B cell (primary cell): ENCODE measurements around the gene GSE1. TPM values are rescaled to one million over a fixed set of nuclear protein-coding genes. Genes with fewer than 3 reads are reported as not detected.

Experiments used
- ATAC-seq: fragments of 200-7000 bp; cut with Tn5 transposase; one replicate; pipeline ENCODE4 v1.10.0; 2021; ENCODE audit warnings: low read depth, mild to moderate bottlenecking, moderate number of reproducible peaks, moderate library complexity
- CTCF ChIA-PET: fragments of 350-600 bp; sonication (Branson Sonifier 250); formaldehyde crosslinking; loops from one replicate; lab custom pipeline; 2021; ENCODE audit warnings: antibody characterized with exemption, inconsistent platforms; lab: Charles Lee
- POLR2A ChIA-PET: fragments of 350-600 bp; sonication (Branson Sonifier 250); formaldehyde crosslinking; loops from one replicate; lab custom pipeline; 2021; ENCODE audit warnings: antibody characterized with exemption; lab: Charles Lee
- DNase-seq: peaks from one replicate; pipeline ENCODE4 v3.0.0; 2013
- H2AFZ ChIP-seq: 2 replicates; pipeline ENCODE4 v1.6.1; 2012; ENCODE audit warnings: mild to moderate bottlenecking, low read depth, low read length; ENCODE audit not compliant: insufficient read depth, poor library complexity, severe bottlenecking
- H3K27ac ChIP-seq, 2 donors: 1 replicate in 1 of 2; 2 replicates in 1 of 2; pipeline ENCODE4 v1.5.1; 2012 to 2013; ENCODE audit warnings: low read length in 2 of 2, mild to moderate bottlenecking in 2 of 2, moderate library complexity in 1 of 2
- H3K27me3 ChIP-seq, 4 experiments: fragments of 200-600 bp in 1 of 4; sonication (generic) in 1 of 4; replicated peaks in 1 of 4; 1 replicate in 2 of 4; 2 replicates in 2 of 4; pipeline versions ENCODE4 v1.6.1 to v1.7.0; 2013 to 2016; ENCODE audit warnings: low read length in 3 of 4, mild to moderate bottlenecking in 2 of 4, mixed read lengths in 1 of 4, moderate library complexity in 1 of 4; ENCODE audit not compliant: insufficient read depth in 4 of 4, control insufficient read depth in 3 of 4; ENCODE audit errors: control extremely low read depth in 1 of 4
- H3K36me3 ChIP-seq, 2 experiments: replicated peaks in 1 of 2; 1 replicate in 1 of 2; 2 replicates in 1 of 2; pipeline versions ENCODE4 v1.6.1 to v1.7.1; 2013; ENCODE audit warnings: low read length in 1 of 2; ENCODE audit not compliant: insufficient read depth in 2 of 2, control insufficient read depth in 1 of 2; ENCODE audit errors: control extremely low read depth in 1 of 2, extremely low read depth in 1 of 2
- H3K4me1 ChIP-seq, 2 donors: fragments of 200-600 bp in 1 of 2; sonication (generic) in 1 of 2; 1 replicate in 1 of 2; 2 replicates in 1 of 2; pipeline versions ENCODE4 v1.5.1 to v1.6.1; 2013 to 2017; ENCODE audit warnings: low read length in 2 of 2; ENCODE audit not compliant: control insufficient read depth in 2 of 2, insufficient read depth in 2 of 2
- H3K4me2 ChIP-seq: replicated peaks from 2 replicates; pipeline ENCODE3; 2012; ENCODE audit warnings: mild to moderate bottlenecking, low read depth, low read length; ENCODE audit not compliant: poor library complexity, severe bottlenecking
- H3K4me3 ChIP-seq, 5 experiments: fragments of 200-600 bp in 1 of 5; sonication (generic) in 1 of 5; 1 replicate in 3 of 5; 2 replicates in 2 of 5; pipeline versions ENCODE4 v1.5.1 to v1.7.0; 2011 to 2016; ENCODE audit warnings: low read length in 4 of 5, mild to moderate bottlenecking in 4 of 5, low read depth in 2 of 5, control low read depth in 1 of 5, moderate library complexity in 1 of 5; ENCODE audit not compliant: insufficient read depth in 1 of 5; ENCODE audit errors: control extremely low read depth in 1 of 5, extremely low read depth in 1 of 5
- H3K79me2 ChIP-seq: fragments of 200-600 bp; sonication (generic); one replicate; pipeline ENCODE4 v1.6.0; 2016; ENCODE audit warnings: low read length; ENCODE audit not compliant: control insufficient read depth, insufficient read depth
- H3K9ac ChIP-seq: fragments of 200-600 bp; sonication (generic); 2 replicates; pipeline ENCODE4 v1.6.1; 2017; ENCODE audit warnings: mild to moderate bottlenecking, low read length, moderate library complexity
- H3K9me3 ChIP-seq, 3 donors: one replicate each; pipeline versions ENCODE4 v1.6.1 to v1.7.1; 2013; ENCODE audit warnings: low read length in 2 of 3; ENCODE audit not compliant: control insufficient read depth in 2 of 3, insufficient read depth in 1 of 3; ENCODE audit errors: control extremely low read depth in 1 of 3
- H4K20me1 ChIP-seq: 2 replicates; pipeline ENCODE4 v1.6.0; 2012; ENCODE audit warnings: mild to moderate bottlenecking, low read length; ENCODE audit not compliant: insufficient read depth, control insufficient read depth, poor library complexity, severe bottlenecking
- H3K27ac Mint-ChIP-seq: one replicate; pipeline ENCODE4 v1.8.0; 2021; ENCODE audit warnings: mixed read lengths
- H3K27me3 Mint-ChIP-seq: one replicate; pipeline ENCODE4 v1.8.0; 2021; ENCODE audit warnings: mixed read lengths
- H3K4me1 Mint-ChIP-seq: one replicate; pipeline ENCODE4 v1.8.0; 2021; ENCODE audit warnings: mixed read lengths
- H3K4me3 Mint-ChIP-seq: one replicate; pipeline ENCODE4 v1.8.0; 2021; ENCODE audit warnings: mixed read lengths
- H3K9me3 Mint-ChIP-seq: one replicate; pipeline ENCODE4 v1.8.0; 2022; ENCODE audit warnings: mixed read lengths; ENCODE audit not compliant: insufficient read depth
- EZH2 ChIP-seq: IDR thresholded peaks from 2 replicates; pipeline ENCODE4 v1.6.1; 2012; ENCODE audit warnings: borderline replicate concordance, low read depth, mild to moderate bottlenecking, moderate library complexity, low read length; ENCODE audit not compliant: insufficient read depth, poor library complexity, severe bottlenecking
- WGBS: methylation state at CpG from one replicate; pipeline ENCODE4 v1.1.5; 2013; ENCODE audit warnings: missing lambda C conversion rate; ENCODE audit not compliant: insufficient coverage; 5-methylcytosine and 5-hydroxymethylcytosine counted together
- intact Hi-C: fragments of 100-400 bp; cut with micrococcal nuclease; formaldehyde crosslinking; loops from one replicate; pipeline ENCODE4 v1.10.0; 2022
- polyA plus RNA-seq: library from polyadenylated mRNA; depleted of rRNA; stranded (reverse); fragments of >200 nt; gene quantifications from 2 replicates; pipeline ENCODE4 v1.2.3, GENCODE V29; 2012
- total RNA-seq, 2 donors: library from RNA; stranded (reverse); fragments of 120-200 nt in 1 of 2; gene quantifications; 1 replicate in 1 of 2; 2 replicates in 1 of 2; pipeline versions ENCODE4 v1.2.3 to v1.2.4, GENCODE V29; 2013 to 2022
- TF ChIP-seq, protein P1 (sequence below): fragments of 200-600 bp; IDR thresholded peaks from one replicate; pipeline ENCODE4 v1.8.0; 2022; ENCODE audit warnings: antibody characterized with exemption, mild to moderate bottlenecking

GSE1 gene
- total and polyA plus RNA-seq, 2 donors (not counting 1 experiment from before 2014, with no cell fraction given) = 57.3 to 76.1 TPM

DNA sequence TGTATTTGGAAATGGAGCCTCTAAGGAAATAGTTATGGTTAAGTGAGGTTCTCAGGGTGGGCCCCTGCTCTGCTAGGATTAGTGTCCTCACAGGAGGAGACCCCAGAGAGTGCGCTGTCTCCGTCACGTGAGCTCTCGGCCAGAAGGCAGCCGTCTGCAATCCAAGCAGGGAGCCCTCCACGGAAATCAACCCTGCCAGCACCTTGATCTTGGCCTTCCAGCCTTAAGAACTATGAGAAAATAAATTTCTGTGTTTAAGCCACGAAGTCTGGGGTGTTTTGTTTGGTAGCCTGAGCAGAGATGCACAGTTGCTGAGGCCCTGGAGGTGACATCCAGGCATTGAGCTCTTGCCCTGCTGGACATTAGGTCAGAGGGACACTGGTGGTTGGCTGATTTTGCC is 32.4 kb upstream of the GSE1 start:
- H3K36me3 ChIP-seq = peaks cover 0 to 6% of the 10 kb centered on the region in 2 experiments
- Mint-ChIP-seq H3K4me1 (peaks cover 43% of the 10 kb centered on the region), H3K27me3 (no peaks in the 10 kb centered on the region), H3K4me3 (no peak overlapping the region), H3K27ac (no peak overlapping the region), H3K9me3 (no peaks in the 10 kb centered on the region)
- intact Hi-C loops = no loop called here
- ChIA-PET CTCF (no interaction called here), POLR2A (no interaction called here)
- H3K4me3 ChIP-seq = no peak overlapping the region
- H4K20me1 ChIP-seq = peaks cover 100% of the 10 kb centered on the region
- H3K9me3 ChIP-seq = peaks cover 0 to 5% (median 0%) of the 10 kb centered on the region in 3 donors
- no peak overlapping the region for H2AFZ ChIP-seq
- ATAC-seq = no peak
- peaks cover 7 to 8% of the 10 kb centered on the region in 2 donors for H3K4me1 ChIP-seq
- H3K4me2 ChIP-seq = no peak overlapping the region
- DNase-seq = no peak
- H3K27me3 ChIP-seq = no peaks in the 10 kb centered on the region
- H3K9ac ChIP-seq = no peak overlapping the region
- no peak overlapping the region for H3K27ac ChIP-seq
- WGBS = 94% methylated on average over 7 of the region's 7 CpGs
- TF ChIP-seq, protein P1, sequence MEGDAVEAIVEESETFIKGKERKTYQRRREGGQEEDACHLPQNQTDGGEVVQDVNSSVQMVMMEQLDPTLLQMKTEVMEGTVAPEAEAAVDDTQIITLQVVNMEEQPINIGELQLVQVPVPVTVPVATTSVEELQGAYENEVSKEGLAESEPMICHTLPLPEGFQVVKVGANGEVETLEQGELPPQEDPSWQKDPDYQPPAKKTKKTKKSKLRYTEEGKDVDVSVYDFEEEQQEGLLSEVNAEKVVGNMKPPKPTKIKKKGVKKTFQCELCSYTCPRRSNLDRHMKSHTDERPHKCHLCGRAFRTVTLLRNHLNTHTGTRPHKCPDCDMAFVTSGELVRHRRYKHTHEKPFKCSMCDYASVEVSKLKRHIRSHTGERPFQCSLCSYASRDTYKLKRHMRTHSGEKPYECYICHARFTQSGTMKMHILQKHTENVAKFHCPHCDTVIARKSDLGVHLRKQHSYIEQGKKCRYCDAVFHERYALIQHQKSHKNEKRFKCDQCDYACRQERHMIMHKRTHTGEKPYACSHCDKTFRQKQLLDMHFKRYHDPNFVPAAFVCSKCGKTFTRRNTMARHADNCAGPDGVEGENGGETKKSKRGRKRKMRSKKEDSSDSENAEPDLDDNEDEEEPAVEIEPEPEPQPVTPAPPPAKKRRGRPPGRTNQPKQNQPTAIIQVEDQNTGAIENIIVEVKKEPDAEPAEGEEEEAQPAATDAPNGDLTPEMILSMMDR = no peak
- no peak for TF ChIP-seq EZH2
- H3K79me2 ChIP-seq = peaks cover 100% of the 10 kb centered on the region

DNA sequence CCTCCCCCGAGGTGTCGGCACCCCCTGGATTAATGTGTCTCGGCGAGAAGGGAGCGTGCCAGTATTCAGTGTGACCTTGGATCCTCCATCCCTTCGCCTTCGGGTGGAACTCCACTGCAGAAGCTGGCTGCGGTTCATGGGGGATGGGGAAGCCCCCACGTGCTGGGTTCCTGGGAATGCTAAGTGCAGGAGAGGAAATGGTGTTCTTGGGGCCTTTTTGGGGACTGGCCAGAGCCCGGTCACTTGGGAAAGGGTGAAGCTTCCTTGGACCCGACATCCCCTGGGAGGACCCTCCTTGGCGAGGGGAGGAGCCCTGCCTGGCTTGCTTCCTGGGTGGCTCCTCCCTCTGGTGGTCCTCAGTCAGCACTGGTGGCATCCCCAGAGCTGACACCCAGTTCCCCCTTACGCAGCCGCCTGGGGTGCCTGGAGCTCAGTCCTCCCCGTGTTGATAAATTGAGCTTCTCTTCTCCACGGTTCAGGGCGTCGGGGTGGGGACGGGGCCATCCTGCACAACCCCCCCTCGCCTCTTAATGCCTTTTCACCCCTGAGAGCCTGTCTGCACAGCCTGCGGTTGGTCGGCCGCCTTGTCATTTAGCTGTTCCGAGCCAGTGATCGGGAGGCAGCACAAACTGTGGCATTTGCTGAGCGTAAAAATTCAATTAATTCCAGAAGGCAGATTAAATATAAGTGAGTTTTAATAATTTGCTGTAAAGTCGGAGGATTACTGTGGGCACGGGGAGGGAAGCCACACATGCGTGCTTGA is 30.7 kb upstream of the GSE1 start:
- H3K4me2 ChIP-seq = no peak overlapping the region
- intact Hi-C loops = no loop called here
- H3K4me1 ChIP-seq = peaks cover 3 to 5% of the 10 kb centered on the region in 2 donors
- H3K9me3 ChIP-seq = peaks cover 0 to 5% (median 0%) of the 10 kb centered on the region in 3 donors
- H3K4me3 Mint-ChIP-seq = no peak overlapping the region
- no peak overlapping the region for H3K27ac Mint-ChIP-seq
- no peak overlapping the region for H3K4me3 ChIP-seq
- no peak overlapping the region for H3K9ac ChIP-seq
- H3K4me1 Mint-ChIP-seq = peaks cover 35% of the 10 kb centered on the region
- ChIA-PET CTCF (interaction anchor here (1.0 kb wide), 1 partner anchor 27 kb away, joined by 4 read pairs; no protein-coding TSS in a partner anchor), POLR2A (no interaction called here)
- no peak overlapping the region for H2AFZ ChIP-seq
- no peak for DNase-seq
- no peak for TF ChIP-seq EZH2
- TF ChIP-seq, protein P1 = no peak
- H4K20me1 ChIP-seq = peaks cover 100% of the 10 kb centered on the region
- WGBS = 93% methylated on average over 26 of the region's 29 CpGs
- no peaks in the 10 kb centered on the region for H3K9me3 Mint-ChIP-seq
- no peaks in the 10 kb centered on the region for H3K27me3 ChIP-seq
- no peak for ATAC-seq
- no peak overlapping the region for H3K27ac ChIP-seq
- H3K79me2 ChIP-seq = peaks cover 100% of the 10 kb centered on the region
- H3K27me3 Mint-ChIP-seq = no peaks in the 10 kb centered on the region
- peaks cover 0 to 12% of the 10 kb centered on the region in 2 experiments for H3K36me3 ChIP-seq
